HFF-Myc (cell line): ENCODE data around the gene SVEP1.

Experiments used
- DNase-seq: peaks from one replicate; pipeline ENCODE4 v3.0.0-alpha.2; 2011; ENCODE audit warnings: low read depth; ENCODE audit errors: extremely low read depth
- H3K4me3 ChIP-seq: replicated peaks from 2 replicates; pipeline ENCODE4 v1.5.1; 2011; ENCODE audit warnings: low read depth, mild to moderate bottlenecking, control low read depth, low read length
- TF ChIP-seq, protein P1 (sequence below): IDR thresholded peaks from 2 replicates; pipeline ENCODE4 v1.5.1; 2012; ENCODE audit warnings: mild to moderate bottlenecking, low read depth, low read length, control low read depth; ENCODE audit errors: missing control alignments

The SVEP1 gene

GRCh38 chr9:110444911-110445310, 134.6 kb downstream of the SVEP1 start:
- no peak for DNase-seq
- no peak overlapping the region for H3K4me3 ChIP-seq
- TF ChIP-seq, protein P1, sequence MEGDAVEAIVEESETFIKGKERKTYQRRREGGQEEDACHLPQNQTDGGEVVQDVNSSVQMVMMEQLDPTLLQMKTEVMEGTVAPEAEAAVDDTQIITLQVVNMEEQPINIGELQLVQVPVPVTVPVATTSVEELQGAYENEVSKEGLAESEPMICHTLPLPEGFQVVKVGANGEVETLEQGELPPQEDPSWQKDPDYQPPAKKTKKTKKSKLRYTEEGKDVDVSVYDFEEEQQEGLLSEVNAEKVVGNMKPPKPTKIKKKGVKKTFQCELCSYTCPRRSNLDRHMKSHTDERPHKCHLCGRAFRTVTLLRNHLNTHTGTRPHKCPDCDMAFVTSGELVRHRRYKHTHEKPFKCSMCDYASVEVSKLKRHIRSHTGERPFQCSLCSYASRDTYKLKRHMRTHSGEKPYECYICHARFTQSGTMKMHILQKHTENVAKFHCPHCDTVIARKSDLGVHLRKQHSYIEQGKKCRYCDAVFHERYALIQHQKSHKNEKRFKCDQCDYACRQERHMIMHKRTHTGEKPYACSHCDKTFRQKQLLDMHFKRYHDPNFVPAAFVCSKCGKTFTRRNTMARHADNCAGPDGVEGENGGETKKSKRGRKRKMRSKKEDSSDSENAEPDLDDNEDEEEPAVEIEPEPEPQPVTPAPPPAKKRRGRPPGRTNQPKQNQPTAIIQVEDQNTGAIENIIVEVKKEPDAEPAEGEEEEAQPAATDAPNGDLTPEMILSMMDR, result no peak

- DNase-seq, result no peak
- TF ChIP-seq, protein P1, result no peak
- H3K4me3 ChIP-seq, result no peak overlapping the region
Measured at GRCh38 chr9:110443866-110444220, 135.7 kb downstream of the SVEP1 start.

GRCh38 chr9:110443146-110443865, 136.2 kb downstream of the SVEP1 start:
- TF ChIP-seq, protein P1, result no peak
- DNase-seq, result no peak
- H3K4me3 ChIP-seq, result no peak overlapping the region

DNA sequence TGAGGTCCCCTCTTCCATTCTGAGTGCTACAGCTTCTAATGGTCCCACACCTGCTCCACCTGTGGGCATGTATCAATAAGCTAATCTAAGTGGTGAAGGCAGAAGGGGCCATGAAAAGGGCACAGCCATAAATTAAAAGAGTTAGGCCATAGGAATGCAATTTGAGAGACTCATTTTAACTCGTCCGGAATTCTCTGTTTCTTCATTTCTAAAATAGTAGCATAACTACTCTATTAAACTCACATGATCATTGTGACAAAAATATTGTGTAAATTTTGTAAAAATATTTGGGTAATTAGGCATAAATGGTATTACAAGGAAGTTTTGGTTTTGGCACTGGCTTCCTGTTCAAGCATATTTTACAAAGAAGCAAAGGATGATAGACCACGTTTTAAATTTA, 138.7 kb downstream of the SVEP1 start:
- H3K4me3 ChIP-seq, result no peak overlapping the region
- no peak for DNase-seq
- TF ChIP-seq, protein P1, result no peak

DNA sequence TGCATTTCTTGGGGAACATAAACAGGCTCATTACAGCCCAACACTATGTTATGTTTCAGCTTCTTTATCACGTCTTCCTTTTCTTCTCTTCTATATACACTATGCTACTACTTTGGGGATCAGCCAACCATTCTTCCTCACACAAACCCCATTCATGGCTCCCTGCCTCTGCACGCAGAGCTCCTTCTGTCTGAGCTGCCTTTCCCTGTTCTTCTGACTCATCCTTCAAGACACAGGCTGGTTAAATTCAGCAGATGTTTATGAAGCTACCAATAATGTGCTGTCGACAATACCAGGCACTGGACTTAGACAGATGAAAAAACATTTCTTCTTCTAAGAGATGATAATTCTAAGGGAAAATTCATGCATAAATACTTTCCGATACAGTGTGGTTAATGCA, 139.4 kb downstream of the SVEP1 start:
- DNase-seq, result peak; percentile 57
- H3K4me3 ChIP-seq, result no peak overlapping the region
- TF ChIP-seq, protein P1, result no peak

GRCh38 chr9:110432253-110432652, 147.3 kb downstream of the SVEP1 start:
- TF ChIP-seq, protein P1, result no peak
- DNase-seq, result no peak
- H3K4me3 ChIP-seq, result no peak overlapping the region

GRCh38 chr9:110429453-110429852, 150.1 kb downstream of the SVEP1 start:
- TF ChIP-seq, protein P1, result peak; percentile 12
- DNase-seq, result no peak
- no peak overlapping the region for H3K4me3 ChIP-seq
